Fibroblast of pulmonary artery (primary cell): ENCODE measurements around the gene ZNF467.

Experiments used
- DNase-seq: peaks from one replicate; pipeline ENCODE4 v3.0.0-alpha.2; 2010; ENCODE audit warnings: low read depth
- H3K4me3 ChIP-seq: replicated peaks from 2 replicates; pipeline ENCODE4 v1.5.1; 2011; ENCODE audit warnings: low read depth, mild to moderate bottlenecking, control low read depth, low read length, moderate library complexity
- TF ChIP-seq, protein P1 (sequence below): IDR thresholded peaks from 2 replicates; pipeline ENCODE4 v1.5.1; 2011; ENCODE audit warnings: mild to moderate bottlenecking, control low read depth, low read length, inconsistent platforms; ENCODE audit errors: missing control alignments

The ZNF467 gene

DNA sequence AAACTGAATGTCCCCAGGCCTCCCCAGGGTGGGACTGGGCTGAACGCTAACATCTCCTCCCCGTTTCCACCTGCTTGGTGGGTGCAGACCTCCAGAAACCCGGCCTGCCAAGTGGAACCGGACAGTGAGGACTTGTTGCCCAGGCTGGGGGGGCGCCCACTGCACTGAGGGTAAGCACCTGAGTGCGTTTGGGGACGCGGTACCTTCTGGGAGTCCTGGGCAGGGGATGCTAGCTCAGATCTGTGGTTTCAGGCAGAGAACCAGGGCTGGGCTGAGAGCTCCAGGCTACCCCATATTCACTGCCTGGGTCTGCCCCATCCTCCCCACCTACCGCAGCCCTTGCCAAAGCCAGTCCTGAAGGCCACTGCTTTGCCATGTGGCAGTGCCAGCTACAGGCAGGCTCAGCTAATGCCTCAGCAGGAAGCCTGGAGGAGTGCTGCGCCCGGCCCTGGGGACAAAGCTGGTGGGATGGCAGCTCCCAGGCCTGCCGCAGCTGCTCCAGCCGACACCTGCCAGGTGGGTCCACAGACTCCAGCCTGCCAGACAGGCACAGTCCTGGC is 3.5 kb upstream of the ZNF467 start:
- DNase-seq = no peak
- TF ChIP-seq, protein P1, sequence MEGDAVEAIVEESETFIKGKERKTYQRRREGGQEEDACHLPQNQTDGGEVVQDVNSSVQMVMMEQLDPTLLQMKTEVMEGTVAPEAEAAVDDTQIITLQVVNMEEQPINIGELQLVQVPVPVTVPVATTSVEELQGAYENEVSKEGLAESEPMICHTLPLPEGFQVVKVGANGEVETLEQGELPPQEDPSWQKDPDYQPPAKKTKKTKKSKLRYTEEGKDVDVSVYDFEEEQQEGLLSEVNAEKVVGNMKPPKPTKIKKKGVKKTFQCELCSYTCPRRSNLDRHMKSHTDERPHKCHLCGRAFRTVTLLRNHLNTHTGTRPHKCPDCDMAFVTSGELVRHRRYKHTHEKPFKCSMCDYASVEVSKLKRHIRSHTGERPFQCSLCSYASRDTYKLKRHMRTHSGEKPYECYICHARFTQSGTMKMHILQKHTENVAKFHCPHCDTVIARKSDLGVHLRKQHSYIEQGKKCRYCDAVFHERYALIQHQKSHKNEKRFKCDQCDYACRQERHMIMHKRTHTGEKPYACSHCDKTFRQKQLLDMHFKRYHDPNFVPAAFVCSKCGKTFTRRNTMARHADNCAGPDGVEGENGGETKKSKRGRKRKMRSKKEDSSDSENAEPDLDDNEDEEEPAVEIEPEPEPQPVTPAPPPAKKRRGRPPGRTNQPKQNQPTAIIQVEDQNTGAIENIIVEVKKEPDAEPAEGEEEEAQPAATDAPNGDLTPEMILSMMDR = no peak
- H3K4me3 ChIP-seq = no peak overlapping the region

DNA sequence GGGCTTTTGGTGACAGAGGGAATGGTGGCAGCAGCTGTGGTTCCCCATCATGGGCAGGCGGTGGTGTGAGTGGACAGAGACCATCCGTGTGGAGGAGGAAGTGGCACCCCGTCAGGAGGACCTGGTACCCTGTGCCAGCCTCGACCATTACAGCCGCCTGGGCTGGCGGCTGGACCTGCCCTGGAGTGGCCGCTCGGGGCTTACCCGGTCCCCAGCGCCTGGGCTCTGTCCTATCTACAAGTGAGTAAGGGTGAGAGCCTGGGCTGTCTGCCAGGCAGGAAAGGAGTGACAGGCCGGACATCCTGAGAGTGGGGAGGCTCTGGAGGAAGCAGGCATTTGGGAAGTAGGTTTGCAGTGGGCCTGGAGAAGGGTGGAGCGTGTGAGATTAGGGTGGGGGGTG is 2.9 kb upstream of the ZNF467 start:
- TF ChIP-seq, protein P1 = no peak
- peak overlapping the region; percentile 5 for H3K4me3 ChIP-seq
- DNase-seq = peak; percentile 65

DNA sequence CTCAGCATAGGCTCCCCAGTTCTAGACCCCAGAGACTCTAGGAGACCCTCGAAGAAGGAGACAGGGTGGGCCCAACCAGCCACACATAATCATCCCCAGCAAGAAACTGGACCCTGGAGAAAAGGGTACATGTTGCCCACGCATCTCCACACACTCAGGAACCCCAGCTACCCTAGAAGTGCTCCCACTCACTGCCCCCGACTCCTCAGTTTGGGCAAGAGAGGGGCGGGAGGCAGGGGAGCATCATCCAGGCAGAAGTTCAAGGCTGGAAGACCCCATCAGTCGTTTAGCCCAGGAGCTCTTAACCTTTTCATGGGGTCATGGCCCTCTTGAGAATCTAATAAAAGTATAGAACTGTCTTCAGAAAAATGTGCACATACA is 1.8 kb upstream of the ZNF467 start:
- DNase-seq = no peak
- H3K4me3 ChIP-seq = no peak overlapping the region
- TF ChIP-seq, protein P1 = no peak

DNA sequence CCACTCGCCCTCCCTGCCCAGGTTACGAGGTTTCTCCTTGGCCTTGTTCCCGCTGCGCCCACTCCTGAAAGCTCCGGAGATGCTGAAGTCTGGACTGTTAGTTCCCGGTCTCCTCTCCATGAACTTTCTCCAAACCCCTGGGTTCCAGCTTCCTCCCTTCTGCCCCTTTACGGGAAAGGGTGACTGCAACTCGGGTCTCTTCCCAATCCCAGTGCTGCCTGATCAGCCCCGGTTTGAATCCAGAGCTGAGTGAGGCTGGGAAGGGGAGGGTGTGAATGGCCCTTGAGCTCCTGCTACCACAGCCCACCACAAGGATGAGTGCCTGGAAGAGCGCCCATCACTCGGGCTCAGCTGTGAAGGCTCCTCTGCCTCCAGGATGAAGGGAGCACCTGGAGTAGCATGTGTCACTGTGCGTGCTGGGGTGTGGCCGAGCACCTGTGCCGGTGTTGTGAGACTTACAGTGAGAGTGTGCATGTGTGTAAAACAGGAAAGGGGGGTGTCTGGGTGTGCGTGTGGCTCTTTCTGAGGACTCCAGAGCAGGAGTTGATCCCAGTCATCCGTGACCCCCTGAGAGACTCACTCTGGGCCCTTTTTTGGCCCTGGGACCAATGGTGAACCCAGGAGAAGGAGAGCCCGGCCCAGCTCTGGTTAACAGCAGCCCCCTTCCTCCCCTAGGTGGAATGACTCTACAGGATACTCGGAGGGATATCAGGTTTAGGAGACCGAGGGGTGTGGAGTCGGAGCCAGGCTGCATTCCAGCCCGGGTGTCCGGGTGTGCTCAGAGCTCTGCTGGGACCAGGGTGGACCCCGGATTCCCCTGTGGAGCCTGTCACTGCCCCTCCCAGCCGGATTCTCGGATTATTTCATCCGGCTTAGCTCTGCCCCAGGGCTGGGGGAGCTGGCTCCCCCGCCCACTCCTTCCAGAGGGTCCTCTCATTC is 1.1 kb upstream of the ZNF467 start:
- H3K4me3 ChIP-seq = peak overlapping the region; percentile 80
- peak; percentile 17 for DNase-seq
- TF ChIP-seq, protein P1 = no peak

DNA sequence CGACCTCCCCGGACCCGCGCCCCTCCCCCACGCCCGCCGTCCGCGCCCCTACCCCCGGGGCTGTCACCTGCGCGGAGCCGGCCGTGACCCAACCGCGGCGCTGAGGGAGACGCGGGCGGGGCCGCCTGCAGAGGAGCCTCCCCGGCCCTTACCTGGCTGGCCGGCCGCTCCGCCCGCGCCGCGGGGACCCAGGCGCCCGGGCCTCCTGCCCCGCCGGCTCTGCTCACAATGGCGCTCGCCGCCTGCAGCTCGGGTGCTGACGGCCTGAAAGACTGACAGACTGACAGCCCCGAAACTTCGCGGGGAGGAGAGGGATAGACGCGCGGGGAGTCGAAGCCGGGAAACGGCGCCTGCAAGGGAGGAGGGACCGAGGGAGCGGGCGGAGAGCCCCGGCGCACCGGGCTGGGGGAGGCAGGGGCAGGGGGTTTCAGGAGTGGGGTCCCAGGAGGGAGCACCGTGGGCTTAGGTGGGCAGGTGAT is 393 bp downstream of the ZNF467 start:
- TF ChIP-seq, protein P1 = no peak
- peak overlapping the region; percentile 80 for H3K4me3 ChIP-seq
- DNase-seq = no peak

DNA sequence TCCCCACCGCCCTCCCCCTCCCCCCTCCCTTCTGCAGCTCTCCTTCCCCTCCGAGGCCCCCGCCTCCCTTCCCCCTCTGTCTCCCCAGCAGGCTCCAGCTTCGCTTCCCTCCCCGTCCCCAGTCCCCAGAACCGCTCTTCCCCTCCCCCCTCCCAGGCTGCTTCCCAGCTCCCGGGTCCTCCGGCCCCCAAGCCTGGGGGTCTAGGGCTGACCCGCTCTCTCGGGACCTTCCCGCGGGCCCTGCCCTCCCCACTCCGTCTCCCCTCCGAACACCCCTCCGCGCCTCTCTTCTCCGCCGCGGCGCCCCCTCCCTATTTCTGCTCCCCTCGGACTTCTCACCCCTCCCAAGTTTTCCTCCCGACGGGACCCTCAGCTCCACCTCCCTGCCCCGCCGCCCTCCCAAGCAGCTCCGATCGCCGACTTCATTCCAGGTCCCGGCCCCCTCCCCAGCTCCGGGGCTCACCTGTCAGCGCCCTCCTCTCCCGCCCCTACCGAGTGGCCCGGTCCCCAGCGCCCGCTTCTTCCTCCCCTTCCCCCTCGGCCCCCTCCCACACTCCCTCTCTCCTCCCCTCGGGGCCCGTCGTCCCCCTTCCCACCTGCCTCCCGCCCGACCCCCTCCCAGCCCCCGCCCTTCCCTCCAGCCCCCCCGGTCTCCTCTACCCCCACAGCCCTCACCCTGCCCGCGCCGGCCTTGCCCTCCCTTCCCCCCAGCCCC is 990 bp downstream of the ZNF467 start:
- TF ChIP-seq, protein P1 = no peak
- peak overlapping the region; percentile 80 for H3K4me3 ChIP-seq
- DNase-seq = no peak
